DOHH2 (cell line): ENCODE data around the gene SBNO2.
A peak's percentile ranks its signal among the peaks of the same experiment; 100 is the strongest.
"Not testable (repeated sequence)": the region's sequence is repeated elsewhere in the genome, so short reads cannot be mapped to it uniquely, and the experiment has no call there.

Experiments
- H3F3A ChIP-seq: fragments of 200-600 bp; sonication (generic), shearing (Covaris generic); 2 replicates; pipeline ENCODE4 v1.6.0; 2016; ENCODE audit warnings: antibody characterized with exemption, mild to moderate bottlenecking; ENCODE audit not compliant: control insufficient read depth, insufficient read depth
- H3K27ac ChIP-seq: fragments of 200-600 bp; sonication (generic); 2 replicates; pipeline ENCODE4 v1.5.1; 2014; ENCODE audit warnings: low read depth, mild to moderate bottlenecking, low read length, moderate library complexity
- H3K27me3 ChIP-seq: fragments of 200-600 bp; sonication (generic); 2 replicates; pipeline ENCODE4 v1.6.1; 2014; ENCODE audit warnings: mild to moderate bottlenecking, low read length, mixed read lengths; ENCODE audit not compliant: control insufficient read depth
- H3K36me3 ChIP-seq: fragments of 200-600 bp; sonication (generic); 2 replicates; pipeline ENCODE4 v1.6.1; 2014; ENCODE audit warnings: mild to moderate bottlenecking, low read length, moderate library complexity, mixed read lengths; ENCODE audit not compliant: control insufficient read depth
- H3K4me1 ChIP-seq: fragments of 200-600 bp; sonication (generic); 2 replicates; pipeline ENCODE4 v1.6.1; 2014; ENCODE audit warnings: mild to moderate bottlenecking, low read length, mixed read lengths; ENCODE audit not compliant: control insufficient read depth
- H3K4me2 ChIP-seq: fragments of 200-600 bp; sonication (generic); 2 replicates; pipeline ENCODE4 v1.6.0; 2014; ENCODE audit warnings: mild to moderate bottlenecking, low read length, moderate library complexity
- H3K4me3 ChIP-seq: fragments of 200-600 bp; sonication (generic); 2 replicates; pipeline ENCODE4 v1.5.1; 2014; ENCODE audit warnings: mild to moderate bottlenecking, low read length, mixed read lengths
- H3K79me2 ChIP-seq: fragments of 200-600 bp; sonication (generic); 2 replicates; pipeline ENCODE4 v1.6.1; 2014; ENCODE audit warnings: mild to moderate bottlenecking, low read length, mixed read lengths; ENCODE audit not compliant: control insufficient read depth
- H3K9me2 ChIP-seq: fragments of 200-600 bp; sonication (generic); replicated peaks from 2 replicates; pipeline ENCODE4 v1.6.1; 2014; ENCODE audit warnings: mild to moderate bottlenecking, low read length, mixed read lengths; ENCODE audit not compliant: control insufficient read depth
- H3K9me3 ChIP-seq: fragments of 200-600 bp; sonication (generic); 2 replicates; pipeline ENCODE4 v1.6.1; 2014; ENCODE audit warnings: antibody characterized with exemption, low read length, mixed read lengths; ENCODE audit not compliant: control insufficient read depth, insufficient read depth
- H4K20me1 ChIP-seq: fragments of 200-600 bp; sonication (generic); 2 replicates; pipeline ENCODE4 v1.6.0; 2014; ENCODE audit warnings: low read depth, mild to moderate bottlenecking, antibody characterized with exemption, low read length, moderate library complexity; ENCODE audit not compliant: control insufficient read depth, insufficient read depth
- EZH2phosphoT487 ChIP-seq: fragments of 200-600 bp; sonication (generic); IDR thresholded peaks from 2 replicates; pipeline ENCODE4 v1.6.1; 2017; ENCODE audit warnings: borderline replicate concordance, mild to moderate bottlenecking, antibody characterized with exemption, low read length, moderate library complexity, mixed read lengths
- TF ChIP-seq, protein P1 (sequence below): fragments of 200-600 bp; sonication (generic); IDR thresholded peaks from one replicate; pipeline ENCODE4 v1.5.1; 2014; ENCODE audit warnings: antibody characterized with exemption, mild to moderate bottlenecking, low read depth, low read length; ENCODE audit not compliant: poor library complexity, severe bottlenecking

The SBNO2 gene

DNA sequence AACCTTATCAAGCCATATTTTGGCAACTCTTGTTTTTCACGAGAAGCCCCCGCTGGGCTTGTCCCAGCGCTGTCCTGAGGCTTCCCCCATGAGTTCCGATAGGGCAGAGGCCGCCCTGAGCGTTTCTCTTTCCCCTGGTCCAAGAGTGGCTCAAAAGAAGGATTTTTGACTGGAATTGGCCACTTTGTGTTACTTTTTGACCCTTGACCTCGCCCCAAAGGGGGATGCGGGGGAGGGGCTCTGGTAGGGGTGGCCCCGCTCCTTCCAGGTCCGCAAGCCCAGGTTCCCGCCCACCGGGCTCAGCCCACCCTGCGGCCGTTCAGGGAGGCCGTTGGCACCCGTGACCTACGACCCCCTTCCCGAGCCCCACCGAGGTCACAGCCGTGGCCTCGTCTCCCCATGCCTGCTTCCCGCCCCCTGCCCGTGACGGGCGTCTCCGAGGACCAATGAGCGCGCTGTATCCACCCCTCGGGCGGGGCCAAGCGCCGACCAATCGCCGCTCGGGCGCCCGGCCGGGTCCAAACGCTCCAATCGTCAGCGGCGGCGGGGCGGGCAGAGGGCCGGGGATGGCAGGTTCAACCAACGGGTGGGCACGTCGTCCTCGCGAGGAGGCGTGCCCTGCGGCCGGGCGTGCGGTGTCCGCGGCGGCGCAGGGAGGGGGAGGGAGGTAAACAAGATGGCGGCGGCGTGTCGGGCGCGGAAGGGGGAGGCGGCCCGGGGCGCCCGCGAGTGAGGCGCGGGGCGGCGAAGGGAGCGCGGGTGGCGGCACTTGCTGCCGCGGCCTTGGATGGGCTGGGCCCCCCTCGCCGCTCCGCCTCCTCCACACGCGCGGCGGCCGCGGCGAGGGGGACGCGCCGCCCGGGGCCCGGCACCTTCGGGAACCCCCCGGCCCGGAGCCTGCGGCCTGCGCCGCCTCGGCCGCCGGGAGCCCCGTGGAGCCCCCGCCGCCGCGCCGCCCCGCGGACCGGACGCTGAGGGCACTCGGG lies 31.3 kb upstream of the SBNO2 start, which contains the start of gene STK11:
Gene STK11, plus strand, starts transcription at position 665 of the 986 bp plus-strand sequence. CDS start 1,136 bp downstream, outside the sequence.
- Histone ChIP-seq H3K4me3 (peak within 1 kb of the TSS; percentile 88), H3K79me2 (peaks cover 44% of the 10 kb centered on the region), H3K9me3 (no peaks in the 10 kb centered on the region), H3K4me1 (peaks cover 22% of the 10 kb centered on the region), H4K20me1 (no peaks in the 10 kb centered on the region), H3F3A (no peaks in the 10 kb centered on the region), H3K27me3 (no peaks in the 10 kb centered on the region), H3K36me3 (peaks cover 29% of the 10 kb centered on the region), H3K9me2 (no peaks in the 10 kb centered on the region), H3K4me2 (peak within 1 kb of the TSS; percentile 100), H3K27ac (peak within 1 kb of the TSS; percentile 62)
- TF ChIP-seq, protein P1, sequence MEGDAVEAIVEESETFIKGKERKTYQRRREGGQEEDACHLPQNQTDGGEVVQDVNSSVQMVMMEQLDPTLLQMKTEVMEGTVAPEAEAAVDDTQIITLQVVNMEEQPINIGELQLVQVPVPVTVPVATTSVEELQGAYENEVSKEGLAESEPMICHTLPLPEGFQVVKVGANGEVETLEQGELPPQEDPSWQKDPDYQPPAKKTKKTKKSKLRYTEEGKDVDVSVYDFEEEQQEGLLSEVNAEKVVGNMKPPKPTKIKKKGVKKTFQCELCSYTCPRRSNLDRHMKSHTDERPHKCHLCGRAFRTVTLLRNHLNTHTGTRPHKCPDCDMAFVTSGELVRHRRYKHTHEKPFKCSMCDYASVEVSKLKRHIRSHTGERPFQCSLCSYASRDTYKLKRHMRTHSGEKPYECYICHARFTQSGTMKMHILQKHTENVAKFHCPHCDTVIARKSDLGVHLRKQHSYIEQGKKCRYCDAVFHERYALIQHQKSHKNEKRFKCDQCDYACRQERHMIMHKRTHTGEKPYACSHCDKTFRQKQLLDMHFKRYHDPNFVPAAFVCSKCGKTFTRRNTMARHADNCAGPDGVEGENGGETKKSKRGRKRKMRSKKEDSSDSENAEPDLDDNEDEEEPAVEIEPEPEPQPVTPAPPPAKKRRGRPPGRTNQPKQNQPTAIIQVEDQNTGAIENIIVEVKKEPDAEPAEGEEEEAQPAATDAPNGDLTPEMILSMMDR, result no peak
- TF ChIP-seq EZH2phosphoT487, result no peak

DNA sequence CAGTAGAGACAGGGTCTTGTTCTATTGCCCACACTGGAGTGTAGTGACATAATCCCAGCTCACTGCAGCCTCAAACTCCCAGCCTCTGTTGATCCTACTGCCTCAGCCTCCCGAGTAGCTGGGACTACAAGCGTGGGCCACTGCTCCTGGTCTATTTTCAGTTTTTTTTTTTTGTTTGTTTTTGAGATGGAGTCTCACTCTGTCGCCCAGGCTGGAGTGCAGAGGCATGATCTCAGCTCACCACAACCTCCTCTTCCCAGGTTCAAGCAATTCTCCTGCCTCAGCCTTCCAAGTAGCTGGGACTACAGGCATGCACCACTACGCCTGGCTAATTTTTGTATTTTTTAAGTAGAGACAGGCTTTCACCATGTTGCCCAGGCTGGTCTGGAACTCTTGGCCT lies 26.5 kb upstream of the SBNO2 start:
- H4K20me1 ChIP-seq, H3K79me2 ChIP-seq, H3K9me2 ChIP-seq, H3K27ac ChIP-seq, H3K4me2 ChIP-seq, H3K9me3 ChIP-seq, H3K36me3 ChIP-seq, H3F3A ChIP-seq, H3K27me3 ChIP-seq, H3K4me3 ChIP-seq: not testable (repeated sequence)
- H3K4me1 ChIP-seq, result peaks cover 16% of the 10 kb centered on the region

DNA sequence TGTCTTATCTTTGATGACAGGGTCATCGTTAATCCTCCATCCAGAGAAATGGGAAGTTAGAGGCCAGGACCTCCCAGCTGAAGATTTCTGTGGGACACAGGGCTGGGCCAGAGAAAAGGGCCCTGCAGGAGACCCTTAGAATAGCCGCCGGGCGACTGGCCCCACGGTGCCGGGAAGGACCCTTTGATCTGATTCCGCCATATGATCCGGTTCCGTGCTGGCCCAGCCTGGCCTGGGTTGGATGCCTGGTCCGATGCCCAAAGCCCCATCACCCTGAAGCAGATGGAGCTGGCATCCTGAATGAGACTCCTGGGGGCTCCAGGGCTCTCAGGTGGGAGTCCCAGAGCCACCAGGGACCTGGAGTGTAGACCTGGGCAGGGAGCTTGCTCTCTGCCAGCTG lies 25.5 kb upstream of the SBNO2 start:
- Histone ChIP-seq H3F3A (no peaks in the 10 kb centered on the region), H4K20me1 (no peaks in the 10 kb centered on the region), H3K9me2 (no peaks in the 10 kb centered on the region), H3K4me2 (no peak overlapping the region), H3K4me3 (no peak overlapping the region), H3K79me2 (no peaks in the 10 kb centered on the region), H3K9me3 (no peaks in the 10 kb centered on the region), H3K4me1 (peaks cover 9% of the 10 kb centered on the region), H3K27ac (no peak overlapping the region), H3K27me3 (no peaks in the 10 kb centered on the region), H3K36me3 (no peaks in the 10 kb centered on the region)
- TF ChIP-seq, protein P1, result no peak
- TF ChIP-seq EZH2phosphoT487, result no peak

DNA sequence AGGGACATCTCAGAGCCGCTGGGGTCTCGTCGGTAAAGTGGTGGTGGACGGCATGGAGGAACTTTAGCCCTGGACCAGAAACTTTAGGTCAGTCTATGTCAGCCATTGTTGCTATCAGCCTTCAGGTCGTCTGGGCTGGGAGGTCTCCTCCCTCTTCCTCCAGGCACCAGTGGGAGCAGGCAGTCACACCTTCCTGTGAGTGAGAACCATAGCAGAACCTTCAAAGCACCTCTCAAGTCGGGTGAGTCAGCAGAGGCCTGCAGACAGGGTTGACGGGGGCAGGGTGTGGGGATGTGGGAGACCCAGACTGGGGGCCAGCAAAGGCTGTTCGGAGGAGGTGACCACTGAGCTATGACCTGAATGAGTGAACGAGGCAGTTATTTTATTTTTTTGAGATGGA lies 15.4 kb upstream of the SBNO2 start:
- Histone ChIP-seq H4K20me1 (no peaks in the 10 kb centered on the region), H3K36me3 (no peaks in the 10 kb centered on the region), H3K79me2 (no peaks in the 10 kb centered on the region), H3K9me3 (no peaks in the 10 kb centered on the region), H3K4me2 (no peak overlapping the region), H3K27me3 (peaks cover 8% of the 10 kb centered on the region), H3K4me1 (no peaks in the 10 kb centered on the region), H3K27ac (no peak overlapping the region), H3K4me3 (no peak overlapping the region), H3F3A (no peaks in the 10 kb centered on the region), H3K9me2 (no peaks in the 10 kb centered on the region)
- TF ChIP-seq, protein P1, result no peak
- TF ChIP-seq EZH2phosphoT487, result no peak
